Measurements from ENCODE around the gene SLC16A12.

Gene SLC16A12

DNA sequence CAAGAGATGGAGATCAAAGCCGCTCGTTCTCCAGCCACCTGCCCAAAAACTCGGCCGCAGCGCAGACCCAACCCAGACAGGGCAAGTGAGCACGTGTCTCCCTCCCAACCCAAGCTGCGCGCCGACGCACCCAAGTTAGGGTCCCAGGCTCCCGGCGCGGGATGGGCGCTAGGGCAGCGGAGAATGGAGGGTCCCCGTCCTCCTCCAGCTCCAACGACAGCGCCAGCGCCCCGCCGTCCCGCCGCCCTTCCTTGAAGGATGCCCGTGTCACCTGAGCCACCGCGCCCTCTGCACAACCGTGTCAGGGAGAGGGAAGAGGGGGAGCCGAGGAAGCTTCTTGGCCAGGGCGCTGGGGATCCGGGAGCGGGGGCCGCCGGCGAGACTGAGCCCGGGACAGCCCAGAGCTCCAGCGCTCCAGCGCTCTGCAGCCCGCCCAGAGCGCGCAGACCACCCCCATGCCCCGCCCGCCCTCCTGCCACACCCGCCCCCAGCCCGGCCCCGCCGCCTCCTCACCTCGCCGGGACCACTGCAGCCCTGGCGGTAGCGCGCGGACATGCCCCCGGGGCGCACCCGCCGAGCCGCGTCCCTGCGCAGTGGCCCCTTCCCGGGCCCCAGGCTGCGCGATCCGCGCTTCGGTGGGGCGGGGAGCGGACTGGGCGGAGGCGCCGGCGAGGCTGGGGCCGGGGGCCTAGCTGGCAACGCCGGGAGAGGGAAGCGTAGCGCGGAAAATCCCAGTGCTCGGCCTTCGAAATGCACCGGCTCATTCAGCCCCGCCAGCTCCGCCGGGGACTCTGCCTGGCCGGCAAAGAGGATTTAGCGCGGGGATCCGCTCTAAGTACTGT is at the start of gene SLC16A12:
Gene SLC16A12, minus strand, starts transcription at position 424 of the 842 bp plus-strand sequence. CDS start 73,016 bp downstream, outside the sequence.
- DNase-seq, result no peak

DNA sequence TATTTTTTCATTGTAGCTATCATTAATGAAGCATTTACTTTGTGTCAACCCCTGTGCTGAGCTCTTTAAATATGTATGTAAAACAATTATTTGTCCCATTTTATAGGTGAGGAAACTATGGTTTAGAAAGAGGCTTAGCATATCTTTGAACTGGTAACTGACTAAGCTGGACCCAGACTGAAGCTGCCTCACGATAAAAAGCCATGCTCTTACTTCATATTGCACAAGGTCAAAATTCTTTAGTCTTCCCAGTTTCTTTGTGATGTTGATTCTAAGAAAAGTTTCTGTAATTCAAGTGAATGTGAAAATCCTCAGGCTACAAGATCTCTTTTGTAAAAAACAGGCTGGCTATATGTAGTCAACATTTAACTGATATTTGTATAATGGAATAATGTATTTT is 46.6 kb upstream of the SLC16A12 start:
- no peak for DNase-seq

- no peak for DNase-seq
Observed at GRCh38 chr10:89580243-89580642, 44.8 kb upstream of the SLC16A12 start.

DNA sequence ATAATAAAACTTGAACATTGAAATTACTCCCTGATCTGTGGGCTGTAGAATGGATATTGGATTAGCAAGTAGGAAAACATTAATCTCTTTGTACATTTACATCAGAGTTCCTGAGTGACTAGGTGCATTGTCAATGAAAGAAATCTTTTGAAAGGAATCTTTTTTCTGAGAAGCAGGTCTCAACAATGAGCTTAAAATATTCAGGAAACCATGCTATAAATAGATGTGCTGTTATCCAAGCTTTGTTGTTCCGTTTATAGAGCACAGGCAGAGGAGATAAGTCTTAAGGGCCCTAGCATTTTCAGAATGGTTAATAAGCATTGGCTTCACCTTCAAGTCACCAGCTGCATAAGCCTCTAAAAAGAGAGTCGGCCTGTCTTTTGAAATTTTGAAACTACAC is 41.3 kb upstream of the SLC16A12 start:
- no peak for DNase-seq

- no peak for DNase-seq
Observed at GRCh38 chr10:89576022-89576421, 40.6 kb upstream of the SLC16A12 start.

- DNase-seq, result no peak
Observed at GRCh38 chr10:89575031-89575430, 39.6 kb upstream of the SLC16A12 start.

GRCh38 chr10:89574368-89574767 is 39.0 kb upstream of the SLC16A12 start:
- no peak for DNase-seq

DNA sequence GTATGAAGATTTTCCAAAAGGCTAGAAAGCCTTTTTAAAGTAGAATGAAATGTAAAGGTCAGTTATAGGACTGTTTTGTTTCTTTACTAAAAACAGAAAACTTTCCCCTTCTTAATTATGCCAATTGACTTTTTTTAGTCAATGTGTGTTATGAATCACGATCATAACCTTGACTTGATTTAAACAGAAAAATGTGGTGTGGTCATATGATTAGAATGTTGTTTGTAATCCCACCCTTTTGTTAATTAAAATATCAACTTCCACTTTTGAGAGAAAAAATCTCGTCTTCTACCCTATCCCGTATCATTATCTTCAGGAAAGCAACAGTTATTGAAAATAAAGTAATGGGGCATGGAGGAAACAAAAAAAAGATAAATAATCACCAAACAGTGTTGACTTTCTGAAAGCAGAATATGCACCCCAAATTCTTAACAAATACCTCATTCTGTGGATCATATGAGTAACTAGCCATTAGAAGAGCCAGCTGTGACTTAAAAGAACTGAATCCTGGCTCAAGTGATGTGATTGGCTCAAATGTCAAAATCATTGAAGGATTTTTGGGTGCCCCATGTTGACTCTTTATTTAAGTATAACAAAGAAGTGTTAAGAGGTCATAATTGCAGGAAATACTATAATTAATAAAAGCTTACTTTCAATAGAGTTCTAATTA is 32.3 kb upstream of the SLC16A12 start:
- no peak for DNase-seq

GRCh38 chr10:89566992-89567391 is 31.6 kb upstream of the SLC16A12 start:
- no peak for DNase-seq

DNA sequence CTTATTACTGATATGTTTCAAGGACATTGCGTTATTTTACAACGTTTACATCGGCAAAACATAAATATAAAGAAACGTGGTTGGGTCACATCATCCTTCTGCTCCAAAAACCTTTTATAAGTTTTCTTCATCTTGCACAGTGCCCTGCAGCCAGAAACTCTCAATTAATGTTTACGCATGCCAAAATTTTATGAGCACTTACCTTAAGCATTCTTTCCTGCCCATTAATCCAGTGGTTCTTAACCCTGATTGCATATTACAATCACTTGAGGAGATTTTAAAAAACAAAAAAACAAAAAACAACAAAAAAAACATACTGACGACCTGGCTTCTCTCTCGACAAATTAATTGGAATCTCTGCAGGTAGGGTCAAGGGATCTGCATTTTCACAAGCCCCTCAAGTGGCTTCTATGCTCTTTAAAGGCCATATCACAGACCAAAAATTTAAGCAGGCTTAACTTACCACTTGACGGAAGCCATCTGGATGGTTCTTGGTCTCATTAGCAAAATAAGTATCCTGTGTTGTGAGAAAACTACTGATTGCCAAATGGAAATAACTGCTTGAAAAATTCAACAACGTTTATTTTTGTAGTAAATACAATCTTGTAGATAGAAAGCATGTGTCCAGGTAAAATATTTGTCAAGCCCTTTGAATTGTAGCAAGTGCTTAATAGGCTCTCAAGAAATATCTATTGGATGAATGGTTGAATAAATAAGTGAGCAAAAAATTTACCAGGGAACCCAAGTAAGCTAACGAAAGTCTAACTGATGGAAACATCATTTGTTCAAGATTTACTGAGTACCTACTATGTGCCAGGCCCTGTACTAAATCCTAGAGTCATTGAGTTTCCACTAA is 30.9 kb upstream of the SLC16A12 start:
- DNase-seq, result no peak

GRCh38 chr10:89565180-89565579 is 29.8 kb upstream of the SLC16A12 start:
- DNase-seq, result no peak

DNA sequence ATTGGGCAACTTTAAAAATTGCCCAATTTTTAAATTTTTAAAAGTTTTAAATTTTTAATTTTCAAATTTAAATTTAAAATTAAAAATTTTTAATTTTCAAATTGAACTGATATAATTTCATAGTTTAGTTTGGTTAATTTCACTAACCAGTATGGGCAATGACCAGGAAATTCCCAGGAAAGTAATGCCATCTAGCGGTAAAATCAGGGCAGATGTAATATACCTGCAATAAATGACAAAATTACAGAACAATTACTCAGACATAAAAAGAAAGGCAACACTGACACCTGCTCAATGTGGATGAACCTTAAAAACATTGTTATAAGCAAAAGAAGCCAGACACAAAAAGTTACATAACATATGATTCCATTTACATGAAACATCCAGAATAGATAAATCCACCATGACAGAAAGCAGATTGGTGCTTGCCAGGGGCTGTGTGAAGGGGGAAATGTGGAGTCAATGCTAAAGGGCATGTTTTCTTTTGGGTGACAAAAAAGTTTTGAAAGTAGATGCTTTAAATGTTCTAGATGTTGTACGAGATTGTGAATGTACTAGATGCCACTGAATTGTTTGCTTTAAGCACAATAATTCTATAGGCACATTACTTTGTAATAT is 28.6 kb upstream of the SLC16A12 start:
- no peak for DNase-seq

- DNase-seq, result no peak
Observed at GRCh38 chr10:89563311-89563710, 27.9 kb upstream of the SLC16A12 start.

DNA sequence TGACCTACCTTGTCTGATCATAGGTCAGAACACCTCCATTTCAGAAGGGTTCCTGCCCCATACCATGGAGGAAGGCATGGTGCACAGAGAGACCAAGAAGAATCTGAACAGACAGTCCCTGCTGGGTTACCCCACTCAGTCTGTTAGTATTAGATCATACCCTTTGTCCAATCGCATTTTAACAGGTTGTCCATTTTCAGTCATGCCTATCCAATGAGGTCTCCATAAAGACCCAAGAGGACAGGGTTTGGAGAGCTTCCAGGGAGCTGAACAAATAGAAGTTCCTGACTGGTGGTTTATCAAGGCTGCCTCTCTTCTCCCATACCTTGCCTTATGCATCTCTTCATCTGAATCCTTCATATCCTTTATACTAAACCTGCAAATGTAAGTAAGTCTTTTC is 21.2 kb upstream of the SLC16A12 start:
- no peak for DNase-seq

DNA sequence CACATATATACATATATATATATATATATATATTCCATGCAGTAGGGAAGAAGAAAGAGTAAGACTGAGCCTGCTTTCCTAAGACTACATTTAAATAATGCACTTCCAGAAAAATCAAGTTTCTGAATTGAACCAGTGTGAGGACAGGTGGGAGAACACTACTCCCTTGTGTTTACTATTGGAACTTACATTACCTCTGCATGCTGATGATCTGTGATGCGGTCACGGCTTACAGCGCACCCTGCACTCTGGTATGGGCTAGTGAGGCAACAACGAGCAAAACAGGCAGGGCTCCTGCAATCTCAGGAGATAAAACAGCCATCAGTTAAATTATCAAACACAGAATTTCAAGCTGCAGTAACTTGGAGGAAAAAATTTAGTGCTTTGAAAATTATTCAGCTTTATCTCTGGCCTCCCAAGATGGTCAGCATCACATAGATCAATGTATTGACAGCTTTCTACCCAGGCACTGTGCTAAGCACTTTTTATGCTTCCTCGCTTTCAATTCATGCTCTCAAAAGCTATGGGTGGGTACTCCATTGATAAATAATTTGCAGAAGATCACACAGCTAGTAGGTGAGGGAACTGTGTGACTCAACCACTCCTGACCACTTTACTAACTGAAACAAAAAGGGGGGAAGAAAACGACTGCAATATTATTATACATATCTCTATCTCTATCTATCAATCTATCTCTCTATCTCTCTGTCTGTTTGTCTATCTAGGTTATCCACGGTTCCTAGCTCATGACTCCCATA is 20.5 kb upstream of the SLC16A12 start:
- no peak for DNase-seq

DNA sequence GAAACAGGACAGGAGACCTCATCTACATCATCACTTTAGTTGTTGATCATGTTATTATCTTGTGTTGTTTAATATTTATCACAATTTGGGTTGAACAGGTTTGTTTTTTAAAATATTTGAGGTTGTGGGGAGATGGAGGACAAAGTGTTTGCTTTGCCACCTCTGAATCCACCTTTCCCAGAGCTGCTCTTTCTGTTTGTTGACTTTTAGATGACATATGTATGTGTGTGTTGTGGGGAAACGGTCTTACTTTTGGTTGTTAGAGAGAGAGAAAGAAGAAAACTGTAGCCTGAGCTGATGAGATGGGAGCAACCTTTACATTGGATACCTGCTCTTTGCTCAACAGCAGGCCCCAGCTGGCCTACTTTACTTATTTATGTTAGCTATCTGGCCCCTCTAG is 19.0 kb upstream of the SLC16A12 start:
- DNase-seq, result no peak

DNA sequence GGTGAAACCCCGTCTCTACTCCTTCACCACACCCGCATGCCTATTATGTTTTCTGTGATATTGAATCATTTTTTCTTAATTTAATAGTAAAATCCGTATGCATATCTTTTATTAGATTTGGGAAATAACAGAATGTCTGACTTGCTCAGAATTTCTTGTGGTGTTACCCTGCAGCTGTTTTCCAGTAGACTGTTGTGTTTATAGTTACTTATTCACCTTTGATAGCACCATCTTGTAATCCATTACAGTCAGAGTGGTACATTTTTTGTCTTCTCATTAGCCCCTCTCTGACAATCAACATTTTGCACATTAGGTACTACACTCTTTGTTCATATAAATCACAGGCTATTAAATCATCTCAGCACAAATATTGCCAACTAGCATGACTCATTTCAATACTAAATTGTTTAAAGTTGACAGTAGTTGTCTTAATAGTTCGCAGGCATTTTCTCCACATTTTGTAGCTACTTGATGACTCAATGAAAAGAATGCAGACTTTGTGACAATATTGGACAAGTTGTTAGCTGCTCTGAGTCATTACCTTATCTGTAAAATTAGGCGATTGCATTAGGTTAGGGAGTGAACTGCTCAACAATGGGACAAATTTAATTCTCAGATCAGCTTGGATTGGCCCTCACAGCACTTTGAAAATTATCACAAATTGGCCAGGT is 17.8 kb upstream of the SLC16A12 start:
- DNase-seq, result no peak

DNA sequence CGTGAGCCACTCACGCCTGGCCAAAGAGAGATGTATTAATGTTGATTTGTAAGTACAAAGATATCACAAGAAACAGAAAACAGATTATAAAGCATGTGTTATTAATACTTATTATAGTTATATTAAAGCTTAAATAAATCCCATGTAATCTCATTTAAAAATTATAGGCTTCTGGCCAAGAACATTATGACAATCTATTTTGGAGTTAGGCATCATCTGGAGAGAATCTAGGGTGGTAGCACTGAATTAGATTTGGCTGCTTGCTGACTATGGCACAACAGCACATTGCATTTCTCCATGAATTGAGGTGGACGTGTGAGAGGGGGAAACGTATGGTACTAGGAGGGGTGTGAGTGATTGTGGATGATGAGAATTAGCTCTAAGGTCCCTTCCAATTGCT is 16.8 kb upstream of the SLC16A12 start:
- no peak for DNase-seq

GRCh38 chr10:89550509-89550908 is 15.1 kb upstream of the SLC16A12 start:
- no peak for DNase-seq

GRCh38 chr10:89549510-89549909 is 14.1 kb upstream of the SLC16A12 start:
- DNase-seq, result no peak

- DNase-seq, result no peak
Observed at GRCh38 chr10:89548673-89549072, 13.3 kb upstream of the SLC16A12 start.

Measured in NCI-H774 (cell line).